DMS153 treated with DMSO at 0.1 percent for 48 hours (cell line): ENCODE data around the gene COG8.

Experiments used
- DNase-seq: peaks from one replicate; lab custom pipeline; 2025; ENCODE audit not compliant: unreplicated experiment; lab: John Stamatoyannopoulos, UW

The COG8 gene

GRCh38 chr16:69348222-69348621, 8.9 kb upstream of the COG8 start:
- DNase-seq = no peak

GRCh38 chr16:69346683-69347082, 7.3 kb upstream of the COG8 start:
- no peak for DNase-seq

GRCh38 chr16:69345923-69346322, 6.6 kb upstream of the COG8 start:
- DNase-seq = no peak

- no peak for DNase-seq
These were observed 4.8 kb upstream of the COG8 start for GRCh38 chr16:69344171-69344570.

- DNase-seq = no peak
These were observed 806 bp upstream of the COG8 start for GRCh38 chr16:69340095-69340644.

- no peak for DNase-seq
These were observed 641 bp downstream of the COG8 start for GRCh38 chr16:69338557-69339288.

GRCh38 chr16:69334696-69335095, 4.7 kb downstream of the COG8 start:
- no peak for DNase-seq

- DNase-seq = peak; percentile 81
These were observed 8.9 kb downstream of the COG8 start, which contains the start of gene PDF for GRCh38 chr16:69330286-69331109. PDF (minus strand) TSS chr16:69330588; CDS start chr16:69330570, 18 bp downstream.

GRCh38 chr16:69329369-69330285, 9.7 kb downstream of the COG8 start:
- DNase-seq = no peak

GRCh38 chr16:69328854-69329316, 10.5 kb downstream of the COG8 start:
- no peak for DNase-seq

GRCh38 chr16:69327585-69328310, 11.6 kb downstream of the COG8 start:
- no peak for DNase-seq

- no peak for DNase-seq
These were observed 13.0 kb downstream of the COG8 start for GRCh38 chr16:69326172-69326873.

GRCh38 chr16:69325784-69326171, 13.6 kb downstream of the COG8 start:
- DNase-seq = no peak

GRCh38 chr16:69324585-69325253, 14.6 kb downstream of the COG8 start:
- DNase-seq = no peak

- no peak for DNase-seq
These were observed 15.3 kb downstream of the COG8 start for GRCh38 chr16:69324013-69324531.

- DNase-seq = no peak
These were observed 15.9 kb downstream of the COG8 start for GRCh38 chr16:69323415-69323814.

- no peak for DNase-seq
These were observed 17.0 kb downstream of the COG8 start for GRCh38 chr16:69322343-69322742.

GRCh38 chr16:69321080-69321479, 18.3 kb downstream of the COG8 start:
- DNase-seq = no peak

- DNase-seq = no peak
These were observed 18.7 kb downstream of the COG8 start for GRCh38 chr16:69320740-69321073.
